Central memory CD8-positive, alpha-beta T cell (primary cell): ENCODE data around the gene CDKN2D.
"Not testable (repeated sequence)": the region's sequence is repeated elsewhere in the genome, so short reads cannot be mapped to it uniquely, and the experiment has no call there.

ENCODE experiments used
- ATAC-seq: fragments of 150-1000 bp; cut with Tn5 transposase; replicated peaks from 2 replicates; pipeline ENCODE4 v1.10.0; 2022; ENCODE audit warnings: mild to moderate bottlenecking, moderate FRiP score, moderate number of reproducible peaks; ENCODE audit not compliant: poor library complexity, severe bottlenecking; ENCODE audit errors: extremely low read depth
- DNase-seq, 2 donors: peaks; one replicate each; pipeline ENCODE4 v3.0.0; 2021; ENCODE audit warnings: low spot score in 2 of 2
- H3K27ac Mint-ChIP-seq: one replicate; pipeline ENCODE4 v1.8.0; 2022; ENCODE audit warnings: low read depth, mild to moderate bottlenecking, moderate library complexity, mixed read lengths
- H3K27me3 Mint-ChIP-seq: one replicate; pipeline ENCODE4 v1.8.0; 2022; ENCODE audit warnings: mixed read lengths
- H3K36me3 Mint-ChIP-seq: one replicate; pipeline ENCODE4 v1.8.0; 2022; ENCODE audit warnings: mild to moderate bottlenecking, moderate library complexity, mixed read lengths; ENCODE audit not compliant: insufficient read depth
- H3K4me1 Mint-ChIP-seq: one replicate; pipeline ENCODE4 v1.8.0; 2022; ENCODE audit warnings: mixed read lengths
- H3K4me3 Mint-ChIP-seq: one replicate; pipeline ENCODE4 v1.8.0; 2022; ENCODE audit warnings: mild to moderate bottlenecking, moderate library complexity, mixed read lengths
- H3K9me3 Mint-ChIP-seq: one replicate; pipeline ENCODE4 v1.8.0; 2022; ENCODE audit warnings: mixed read lengths

The CDKN2D gene

GRCh38 chr19:10553943-10554381 is 14.8 kb downstream of the CDKN2D start:
- peak; percentile 47 to 68 for DNase-seq
- Mint-ChIP-seq H3K36me3 (peaks cover 68% of the 10 kb centered on the region), H3K4me3 (peak overlapping the region; percentile 69), H3K4me1 (peaks cover 28% of the 10 kb centered on the region), H3K27me3 (no peaks in the 10 kb centered on the region), H3K27ac (peak overlapping the region; percentile 88), H3K9me3 (no peaks in the 10 kb centered on the region)
- ATAC-seq, result peak; percentile 87

- H3K4me1 Mint-ChIP-seq, result peaks cover 25% of the 10 kb centered on the region
These were observed 15.6 kb downstream of the CDKN2D start for GRCh38 chr19:10553087-10553667.

GRCh38 chr19:10552510-10553053 is 16.2 kb downstream of the CDKN2D start:
- Mint-ChIP-seq H3K27ac (peak overlapping the region; percentile 88), H3K9me3 (no peaks in the 10 kb centered on the region), H3K36me3 (peaks cover 70% of the 10 kb centered on the region), H3K4me1 (peaks cover 22% of the 10 kb centered on the region), H3K4me3 (peak overlapping the region; percentile 69), H3K27me3 (no peaks in the 10 kb centered on the region)
- ATAC-seq, result no peak
- no peak for DNase-seq

More at GRCh38 chr19:10553087-10553667, 15.6 kb downstream of the CDKN2D start:
- Mint-ChIP-seq H3K9me3 (no peaks in the 10 kb centered on the region), H3K27me3 (no peaks in the 10 kb centered on the region), H3K36me3 (peaks cover 72% of the 10 kb centered on the region), H3K4me3 (peak overlapping the region; percentile 69), H3K27ac (peak overlapping the region; percentile 88)
- no peak for DNase-seq
- ATAC-seq, result peak; percentile 7

GRCh38 chr19:10551698-10552301 is 17.0 kb downstream of the CDKN2D start:
- H3K27me3 Mint-ChIP-seq, result no peaks in the 10 kb centered on the region
- H3K9me3 Mint-ChIP-seq, result no peaks in the 10 kb centered on the region
- peaks cover 22% of the 10 kb centered on the region for H3K4me1 Mint-ChIP-seq
- H3K27ac Mint-ChIP-seq, result no peak overlapping the region
- ATAC-seq, result no peak
- peaks cover 69% of the 10 kb centered on the region for H3K36me3 Mint-ChIP-seq
- no peak for DNase-seq
- H3K4me3 Mint-ChIP-seq, result peak overlapping the region; percentile 69

- not testable (repeated sequence) for ATAC-seq
These were observed 17.8 kb downstream of the CDKN2D start for GRCh38 chr19:10551006-10551405.

GRCh38 chr19:10550336-10550735 is 18.4 kb downstream of the CDKN2D start:
- no peak overlapping the region for H3K27ac Mint-ChIP-seq

More at GRCh38 chr19:10551006-10551405, 17.8 kb downstream of the CDKN2D start:
- H3K4me3 Mint-ChIP-seq, result peak overlapping the region; percentile 34
- H3K9me3 Mint-ChIP-seq, H3K27me3 Mint-ChIP-seq, H3K27ac Mint-ChIP-seq, DNase-seq: not testable (repeated sequence)
- peaks cover 22% of the 10 kb centered on the region for H3K4me1 Mint-ChIP-seq
- H3K36me3 Mint-ChIP-seq, result peaks cover 67% of the 10 kb centered on the region

GRCh38 chr19:10549733-10550132 is 19.0 kb downstream of the CDKN2D start:
- Mint-ChIP-seq H3K4me1 (peaks cover 28% of the 10 kb centered on the region), H3K36me3 (peaks cover 66% of the 10 kb centered on the region), H3K27ac (no peak overlapping the region), H3K4me3 (no peak overlapping the region), H3K9me3 (no peaks in the 10 kb centered on the region), H3K27me3 (no peaks in the 10 kb centered on the region)
- ATAC-seq (no peak), DNase-seq (no peak)

More at GRCh38 chr19:10550336-10550735, 18.4 kb downstream of the CDKN2D start:
- DNase-seq (no peak), ATAC-seq (no peak)
- H3K27me3 Mint-ChIP-seq, result no peaks in the 10 kb centered on the region
- H3K9me3 Mint-ChIP-seq, result no peaks in the 10 kb centered on the region
- no peak overlapping the region for H3K4me3 Mint-ChIP-seq
- H3K4me1 Mint-ChIP-seq, result peaks cover 22% of the 10 kb centered on the region
- peaks cover 66% of the 10 kb centered on the region for H3K36me3 Mint-ChIP-seq

GRCh38 chr19:10548746-10549276 is 20.0 kb downstream of the CDKN2D start:
- Mint-ChIP-seq H3K4me3 (no peak overlapping the region), H3K27ac (no peak overlapping the region), H3K4me1 (peaks cover 20% of the 10 kb centered on the region), H3K9me3 (no peaks in the 10 kb centered on the region), H3K27me3 (no peaks in the 10 kb centered on the region), H3K36me3 (peaks cover 64% of the 10 kb centered on the region)
- DNase-seq (no peak), ATAC-seq (no peak)

GRCh38 chr19:10546817-10547216 is 22.0 kb downstream of the CDKN2D start:
- ATAC-seq (no peak), DNase-seq (no peak)
- Mint-ChIP-seq H3K4me3 (no peak overlapping the region), H3K4me1 (peaks cover 8% of the 10 kb centered on the region), H3K27ac (peak overlapping the region; percentile 82), H3K27me3 (no peaks in the 10 kb centered on the region), H3K9me3 (no peaks in the 10 kb centered on the region), H3K36me3 (peaks cover 49% of the 10 kb centered on the region)

- DNase-seq, result no peak
- H3K27ac Mint-ChIP-seq, result peak overlapping the region; percentile 89
- H3K9me3 Mint-ChIP-seq, result no peaks in the 10 kb centered on the region
These were observed 24.0 kb downstream of the CDKN2D start for GRCh38 chr19:10544753-10545251.

GRCh38 chr19:10544242-10544752 is 24.5 kb downstream of the CDKN2D start:
- H3K9me3 Mint-ChIP-seq, result no peaks in the 10 kb centered on the region
- peak overlapping the region; percentile 89 for H3K27ac Mint-ChIP-seq
- H3K4me3 Mint-ChIP-seq, result peak overlapping the region; percentile 90
- ATAC-seq (peak; percentile 5), DNase-seq (no peak)
- H3K4me1 Mint-ChIP-seq, result peaks cover 8% of the 10 kb centered on the region
- peaks cover 11% of the 10 kb centered on the region for H3K27me3 Mint-ChIP-seq
- H3K36me3 Mint-ChIP-seq, result peaks cover 33% of the 10 kb centered on the region

More at GRCh38 chr19:10544753-10545251, 24.0 kb downstream of the CDKN2D start:
- peaks cover 10% of the 10 kb centered on the region for H3K27me3 Mint-ChIP-seq
- H3K36me3 Mint-ChIP-seq, result peaks cover 38% of the 10 kb centered on the region
- peaks cover 8% of the 10 kb centered on the region for H3K4me1 Mint-ChIP-seq
- H3K4me3 Mint-ChIP-seq, result peak overlapping the region; percentile 90
- ATAC-seq, result no peak

- H3K4me1 Mint-ChIP-seq, result peaks cover 8% of the 10 kb centered on the region
These were observed 25.1 kb downstream of the CDKN2D start, which contains the start of gene ATG4D for GRCh38 chr19:10543420-10544241. Gene ATG4D, plus strand, starts transcription at chr19:10543904. Its CDS starts 187 bp downstream, at chr19:10544091.

More at GRCh38 chr19:10543420-10544241, 25.1 kb downstream of the CDKN2D start, which contains the start of gene ATG4D:
- H3K27ac Mint-ChIP-seq, result peak within 1 kb of the TSS; percentile 89
- peak; percentile 85 for ATAC-seq
- H3K4me3 Mint-ChIP-seq, result peak within 1 kb of the TSS; percentile 90
- peaks cover 11% of the 10 kb centered on the region for H3K27me3 Mint-ChIP-seq
- H3K9me3 Mint-ChIP-seq, result no peaks in the 10 kb centered on the region
- H3K36me3 Mint-ChIP-seq, result peaks cover 26% of the 10 kb centered on the region
- DNase-seq, result peak; percentile 65 to 75
